GM12865 (cell line): ENCODE results near the gene RALGPS1.

Experiments used
- DNase-seq: peaks from one replicate; pipeline ENCODE4 v3.0.0; 2010; ENCODE audit warnings: low read depth
- H3K4me3 ChIP-seq: 2 replicates; pipeline ENCODE4 v1.5.1; 2011; ENCODE audit warnings: mild to moderate bottlenecking, low read depth, low read length, control low read depth
- CTCF ChIP-seq: IDR thresholded peaks from 2 replicates; pipeline ENCODE4 v1.5.1; 2011; ENCODE audit warnings: low read length, control low read depth, low read depth, inconsistent platforms; ENCODE audit not compliant: insufficient read depth; ENCODE audit errors: missing control alignments

RALGPS1 gene

DNA sequence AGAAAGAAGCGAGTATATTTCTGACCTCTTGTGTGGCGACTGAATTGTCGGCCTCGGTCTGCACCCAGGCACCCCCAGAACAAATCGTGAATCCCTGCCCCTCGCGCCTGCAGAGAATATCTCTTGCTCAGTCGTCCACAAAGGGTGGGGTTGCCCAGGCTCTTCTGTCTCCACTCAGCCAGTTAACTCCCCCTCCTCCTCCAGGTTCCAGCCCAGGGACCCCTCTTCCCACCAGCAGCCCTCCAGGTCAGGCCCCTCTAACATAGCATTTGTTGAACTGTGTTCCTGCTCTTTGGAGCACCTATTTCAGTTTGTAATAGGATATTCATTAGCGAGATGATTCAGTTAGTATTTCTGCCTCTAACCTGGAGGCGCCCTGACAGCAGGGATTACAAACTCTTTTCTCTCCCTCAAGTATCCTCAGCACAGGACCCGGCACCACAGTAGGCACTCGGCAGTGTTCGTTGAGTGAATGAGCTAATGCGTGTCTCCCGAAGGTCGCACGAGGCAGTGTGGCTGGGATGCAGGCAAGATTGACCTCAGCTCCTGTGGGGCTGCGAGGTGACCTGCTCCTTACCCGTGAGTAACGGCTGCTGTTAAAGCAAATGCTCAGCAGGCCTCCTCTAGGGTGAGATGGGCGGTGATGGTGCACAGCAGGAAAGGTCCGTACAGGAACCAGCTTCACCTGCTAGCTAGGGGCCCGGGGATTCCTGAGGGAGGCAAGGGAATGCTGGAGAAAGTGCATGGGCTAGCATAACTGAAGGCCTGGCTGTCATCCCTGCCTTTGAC lies 28.4 kb upstream of the RALGPS1 start:
- TF ChIP-seq CTCF, result no peak
- no peak for DNase-seq
- no peak overlapping the region for H3K4me3 ChIP-seq

- DNase-seq, result no peak
- TF ChIP-seq CTCF, result no peak
Observed at GRCh38 chr9:126886897-126887296, 27.7 kb upstream of the RALGPS1 start.

DNA sequence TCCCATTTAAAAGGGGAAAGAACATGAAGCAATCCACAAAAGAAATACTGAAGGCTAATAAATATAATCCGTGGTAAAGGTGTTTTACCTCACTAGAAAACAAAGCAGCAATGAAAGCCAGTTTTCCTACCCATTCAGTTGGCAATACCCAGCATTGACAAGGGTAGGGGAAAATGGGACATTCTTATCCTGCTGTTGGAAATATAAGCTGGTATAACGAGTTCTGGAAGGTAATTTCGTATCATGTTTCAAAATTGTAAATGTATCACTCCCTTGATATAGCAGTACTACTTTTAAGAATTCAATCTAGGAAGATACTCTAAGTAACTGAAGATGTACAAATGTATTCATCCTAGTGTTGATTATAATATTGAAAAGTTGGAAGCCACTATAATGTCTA lies 22.9 kb upstream of the RALGPS1 start:
- H3K4me3 ChIP-seq, result no peak overlapping the region
- TF ChIP-seq CTCF, result no peak
- DNase-seq, result no peak

More at GRCh38 chr9:126886897-126887296, 27.7 kb upstream of the RALGPS1 start:
- no peak overlapping the region for H3K4me3 ChIP-seq

GRCh38 chr9:126893079-126893478 lies 21.5 kb upstream of the RALGPS1 start:
- H3K4me3 ChIP-seq, result no peak overlapping the region
- peak; percentile 3 for TF ChIP-seq CTCF
- DNase-seq, result peak; percentile 11

DNA sequence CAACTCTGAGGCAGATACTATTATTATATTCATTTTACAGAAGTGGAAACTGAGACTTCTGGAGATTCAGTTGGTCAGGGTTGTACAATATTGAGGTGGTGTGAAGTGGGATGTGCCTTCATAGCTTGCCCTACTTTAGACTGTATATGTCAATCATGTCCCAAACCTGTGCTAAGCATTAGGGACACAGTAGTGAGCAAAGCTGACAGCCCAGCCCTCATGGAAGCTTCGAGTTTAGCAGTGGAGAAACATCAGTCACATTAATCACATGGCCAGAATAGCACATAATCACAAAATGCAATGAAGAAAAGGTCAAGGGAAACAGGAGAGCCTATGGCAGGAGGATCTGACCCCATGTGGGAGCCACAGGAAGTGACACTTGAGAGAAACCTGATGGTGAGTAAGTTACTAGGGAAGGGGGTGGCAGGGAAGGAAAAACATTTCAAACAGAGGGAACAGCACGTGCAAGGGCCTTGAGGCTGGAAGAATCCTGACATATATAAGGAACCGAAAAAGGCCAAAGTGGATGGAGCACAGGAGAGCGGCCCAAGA lies 20.5 kb upstream of the RALGPS1 start:
- TF ChIP-seq CTCF, result no peak
- no peak overlapping the region for H3K4me3 ChIP-seq
- DNase-seq, result no peak

GRCh38 chr9:126902210-126902609 lies 12.4 kb upstream of the RALGPS1 start:
- no peak for TF ChIP-seq CTCF
- DNase-seq, result no peak
- H3K4me3 ChIP-seq, result no peak overlapping the region
